SU-DHL-6 (cell line): ENCODE measurements around the gene L3MBTL4.

Source experiments
- CTCF ChIP-seq: fragments of 200-600 bp; sonication (generic); IDR thresholded peaks from one replicate; pipeline ENCODE4 v1.5.1; 2017; ENCODE audit warnings: antibody characterized with exemption, mild to moderate bottlenecking, low read length, moderate library complexity; ENCODE audit not compliant: insufficient read depth, poor library complexity, severe bottlenecking
- EZH2phosphoT487 ChIP-seq: fragments of 200-600 bp; sonication (generic), shearing (Covaris generic); conservative IDR thresholded peaks from 2 replicates; pipeline ENCODE4 v1.6.1; 2018; ENCODE audit warnings: mild to moderate bottlenecking, antibody characterized with exemption, low read length, moderate library complexity, mixed read lengths

- TF ChIP-seq CTCF (no peak), EZH2phosphoT487 (no peak)
These were observed 38.1 kb downstream of the L3MBTL4 start for GRCh38 chr18:6376433-6377229.
